Measurements from ENCODE around the gene FILIP1L. TPM values are rescaled to one million over a fixed set of nuclear protein-coding genes. Genes with fewer than 3 reads are reported as not detected.

FILIP1L gene
- total RNA-seq, 4 donors from 2014 or later: 28.3 to 56.3 (median 43.2) TPM

- no peak for TF ChIP-seq CTCF (IDR thresholded peaks at IDR 0.05; ENCODE audit: low read depth)
Measured at GRCh38 chr3:100141586-100141985, 27.3 kb upstream of the FILIP1L start.

GRCh38 chr3:100140976-100141375 is 26.7 kb upstream of the FILIP1L start:
- no peak for TF ChIP-seq CTCF (IDR thresholded peaks at IDR 0.05; ENCODE audit: low read depth)

- no peak for TF ChIP-seq CTCF (IDR thresholded peaks at IDR 0.05; ENCODE audit: low read depth)
Measured at GRCh38 chr3:100136921-100137320, 22.6 kb upstream of the FILIP1L start.

GRCh38 chr3:100131241-100131640 is 16.9 kb upstream of the FILIP1L start:
- TF ChIP-seq CTCF (IDR thresholded peaks at IDR 0.05; ENCODE audit: low read depth): no peak

GRCh38 chr3:100129941-100130340 is 15.6 kb upstream of the FILIP1L start:
- TF ChIP-seq CTCF (IDR thresholded peaks at IDR 0.05; ENCODE audit: low read depth): no peak

GRCh38 chr3:100128565-100128964 is 14.3 kb upstream of the FILIP1L start:
- no peak for TF ChIP-seq CTCF (IDR thresholded peaks at IDR 0.05; ENCODE audit: low read depth)

- TF ChIP-seq CTCF (IDR thresholded peaks at IDR 0.05; ENCODE audit: low read depth): no peak
Measured at GRCh38 chr3:100127792-100128191, 13.5 kb upstream of the FILIP1L start.

All from subcutaneous adipose tissue (tissue), 4 donors.